HS-27A (cell line): Measurements from ENCODE around the gene DEDD2.

Experiments used
- DNase-seq: peaks from one replicate; pipeline ENCODE4 v3.0.0-alpha.2; 2012; ENCODE audit warnings: low read depth, missing footprints

DEDD2 gene

DNA sequence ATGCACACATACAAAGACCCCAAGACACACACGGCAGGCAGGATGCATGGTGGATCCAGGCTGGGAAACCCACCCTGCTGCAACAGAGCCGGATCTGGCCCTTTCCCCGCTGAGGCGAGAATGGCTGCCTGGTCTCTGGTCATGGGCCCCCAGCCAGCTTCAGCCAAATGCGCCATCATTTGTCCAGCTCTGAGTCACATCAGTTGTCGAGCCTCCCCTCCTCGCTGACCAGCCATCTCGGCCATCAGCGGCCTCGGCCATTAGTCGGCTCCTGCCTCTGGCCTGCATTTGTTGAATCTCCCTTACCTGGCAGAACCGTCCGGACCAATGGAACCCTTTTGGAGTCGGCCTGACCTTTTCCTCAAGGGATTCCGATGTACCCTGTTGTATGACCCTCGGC lies 46.8 kb downstream of the DEDD2 start:
- no peak for DNase-seq

DNA sequence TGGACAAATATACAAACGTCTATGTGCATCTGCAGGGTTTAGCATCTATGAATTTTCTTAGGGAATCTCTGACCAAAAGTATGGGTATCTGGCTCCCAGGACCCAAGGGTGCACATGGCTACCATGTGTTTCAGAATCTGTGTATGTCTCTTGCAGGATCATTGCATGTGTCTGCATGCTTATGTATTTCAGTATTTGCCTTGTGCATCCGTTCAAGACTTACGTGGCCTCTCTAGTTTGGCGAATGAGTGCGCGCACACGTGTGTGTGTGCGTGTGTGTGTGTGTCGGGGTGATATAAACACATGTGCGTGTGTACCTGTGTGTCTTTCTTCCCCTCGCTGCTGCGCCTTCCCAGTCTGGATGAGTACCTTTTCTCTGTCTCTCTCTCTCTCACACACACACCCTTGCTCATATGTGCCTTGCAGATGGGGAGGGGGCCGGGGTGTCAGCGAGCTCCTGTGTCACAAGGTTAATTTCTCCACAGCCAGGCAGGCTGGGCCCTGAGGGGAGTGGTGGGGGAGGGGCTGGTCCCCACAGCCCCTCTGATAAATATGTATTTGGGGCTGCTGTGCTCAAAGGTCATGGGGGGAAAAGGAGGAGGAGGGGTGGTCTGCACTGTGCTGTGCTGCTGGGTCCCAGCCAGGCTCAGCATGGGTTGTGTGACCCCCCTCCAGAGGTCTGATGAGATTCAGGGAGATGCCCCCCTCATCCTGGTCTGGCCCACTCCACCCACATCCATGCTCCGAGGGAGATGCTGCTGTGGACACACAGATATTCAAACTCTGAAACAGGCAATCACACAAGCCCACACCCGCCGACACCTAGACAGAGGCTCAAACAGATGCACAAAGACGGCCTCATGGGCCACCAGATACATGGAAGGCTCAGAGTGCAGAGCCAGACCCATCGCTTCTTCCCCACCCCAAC lies 47.7 kb downstream of the DEDD2 start:
- DNase-seq, result no peak

- no peak for DNase-seq
Measured at GRCh38 chr19:42168206-42168605, 49.3 kb downstream of the DEDD2 start.

- no peak for DNase-seq
Measured at GRCh38 chr19:42166316-42166715, 51.2 kb downstream of the DEDD2 start.

DNA sequence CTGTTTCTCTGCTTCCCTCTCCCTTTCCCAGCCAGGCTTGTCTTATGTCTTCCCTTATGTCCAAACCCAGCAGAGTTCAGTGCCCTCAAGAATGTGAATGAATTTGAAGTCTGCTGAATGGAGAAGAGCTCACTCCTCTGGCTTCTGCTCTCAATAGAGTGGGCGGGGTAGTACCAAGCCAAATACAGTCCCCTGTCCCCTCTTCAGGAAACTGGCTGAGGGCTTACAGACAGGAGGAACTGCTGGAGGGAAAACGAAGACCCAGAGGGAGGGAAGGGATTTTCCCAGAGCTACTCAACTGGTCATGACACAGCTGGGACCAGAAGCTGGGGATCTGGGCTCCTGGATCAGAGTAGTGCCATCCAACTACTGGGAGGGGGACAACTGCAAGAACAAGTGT lies 52.3 kb downstream of the DEDD2 start:
- no peak for DNase-seq

DNA sequence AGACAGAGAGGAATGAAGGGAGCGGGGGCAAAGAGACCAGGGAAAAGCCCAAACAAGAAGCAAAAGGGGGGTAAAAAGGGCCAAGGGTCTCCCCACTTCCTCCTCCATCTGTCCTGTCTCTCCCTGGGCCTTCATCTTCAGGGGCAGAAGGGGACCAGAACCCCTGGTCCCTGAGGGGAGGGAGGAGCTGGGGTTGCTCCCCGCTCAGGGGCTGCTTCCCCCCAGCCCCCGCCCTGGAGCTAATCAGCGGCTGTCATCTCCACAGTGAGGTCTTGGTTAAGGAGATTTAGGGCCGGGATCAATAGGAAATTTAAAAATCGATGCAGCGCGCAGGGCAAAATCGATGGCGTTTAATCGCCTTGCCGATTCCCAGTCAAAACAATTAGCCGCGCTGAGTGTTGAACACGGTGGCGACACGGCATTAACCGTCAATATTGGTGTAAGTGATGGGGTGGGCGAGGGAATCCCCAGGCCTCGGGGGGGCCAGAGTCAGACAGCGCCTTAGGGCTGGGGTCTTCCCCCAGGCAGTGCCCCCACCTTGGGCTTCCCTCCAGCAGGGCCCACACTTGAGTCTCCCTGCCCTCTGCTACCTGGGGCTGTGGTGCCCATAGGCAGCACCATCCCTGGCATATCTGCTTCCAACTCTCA lies 55.7 kb downstream of the DEDD2 start:
- DNase-seq, result no peak

- DNase-seq, result no peak
Measured at GRCh38 chr19:42159942-42160341, 57.5 kb downstream of the DEDD2 start.

DNA sequence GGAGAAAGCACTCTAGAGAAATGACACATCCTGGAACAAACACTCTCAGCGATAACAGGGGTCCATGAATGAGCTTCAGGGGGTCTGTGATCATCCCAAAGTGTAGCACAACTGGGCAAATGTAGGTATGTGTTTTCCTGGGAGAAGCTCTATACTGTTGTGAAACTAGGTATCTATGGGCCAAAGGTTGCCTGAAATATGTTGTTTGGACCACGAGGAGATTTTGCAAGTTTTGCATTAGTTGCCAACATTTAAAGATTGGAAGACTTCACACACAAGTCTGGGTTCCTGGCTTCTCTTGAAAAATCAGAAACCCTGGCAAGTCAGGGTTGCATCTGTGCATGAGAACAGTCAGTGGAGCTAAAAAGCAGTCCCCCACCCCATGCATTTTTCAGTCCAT lies 58.6 kb downstream of the DEDD2 start:
- no peak for DNase-seq

GRCh38 chr19:42156571-42156970 lies 60.9 kb downstream of the DEDD2 start:
- no peak for DNase-seq

DNA sequence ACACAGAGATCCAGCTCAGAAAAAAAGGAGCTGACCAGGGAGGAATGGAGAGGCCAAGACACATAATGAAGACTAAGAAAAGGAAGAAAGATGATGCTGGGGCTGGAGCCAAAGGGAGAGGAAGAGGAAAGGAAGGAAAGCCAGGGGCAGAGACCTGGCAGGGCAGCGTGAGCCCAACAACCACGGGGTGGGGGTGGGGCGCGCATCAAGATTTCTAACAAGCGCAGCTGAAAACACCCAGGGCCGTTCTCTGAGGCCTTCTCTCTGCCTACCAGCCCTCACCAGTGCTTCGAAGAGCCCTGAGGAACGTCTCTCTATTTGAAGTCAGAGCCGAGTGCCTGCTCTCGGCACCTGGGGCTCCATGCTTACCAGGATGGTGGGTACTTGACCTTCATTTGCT lies 61.7 kb downstream of the DEDD2 start:
- DNase-seq, result no peak

DNA sequence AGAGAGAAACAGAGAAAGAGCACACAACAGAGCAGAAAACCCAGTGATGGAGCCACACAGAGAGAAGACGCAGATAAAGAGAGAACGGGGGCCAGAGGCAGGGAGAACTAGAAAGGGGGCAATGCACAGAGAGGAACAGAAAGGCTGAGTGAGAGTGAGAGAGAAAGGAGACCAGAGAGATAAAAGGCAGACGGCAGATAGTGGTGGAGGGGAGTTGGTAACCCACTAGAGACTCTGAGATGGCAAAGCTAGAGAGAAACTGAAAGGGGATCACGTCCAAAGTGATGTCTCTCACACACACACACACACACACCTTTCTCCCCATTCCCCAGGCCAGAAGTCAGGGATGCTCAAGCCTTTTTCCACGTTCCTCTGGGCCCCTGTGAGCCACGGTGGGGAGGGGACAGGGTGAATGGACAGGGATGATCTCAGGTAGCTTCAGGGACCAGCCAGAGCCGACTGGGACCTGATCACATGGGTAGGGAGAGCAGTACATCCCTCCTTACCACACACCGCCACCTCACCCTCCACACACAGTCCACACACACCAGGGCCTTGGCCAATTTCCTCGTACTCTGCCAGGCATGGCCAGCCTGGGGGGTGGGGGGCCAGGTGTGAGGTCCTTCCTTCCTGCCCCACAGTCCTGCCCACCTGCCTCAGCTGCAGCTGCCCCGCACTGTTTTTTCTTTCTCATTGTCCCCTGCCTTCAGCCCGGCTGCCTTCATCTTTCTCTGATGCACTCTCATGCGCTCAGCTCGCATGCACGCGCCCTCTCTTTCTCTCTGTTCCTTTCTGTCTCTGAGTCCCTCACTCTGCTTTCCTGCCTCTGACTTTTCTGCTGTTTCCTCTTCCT lies 62.8 kb downstream of the DEDD2 start:
- no peak for DNase-seq

- DNase-seq, result no peak
Measured at GRCh38 chr19:42153672-42154433, 63.6 kb downstream of the DEDD2 start.

DNA sequence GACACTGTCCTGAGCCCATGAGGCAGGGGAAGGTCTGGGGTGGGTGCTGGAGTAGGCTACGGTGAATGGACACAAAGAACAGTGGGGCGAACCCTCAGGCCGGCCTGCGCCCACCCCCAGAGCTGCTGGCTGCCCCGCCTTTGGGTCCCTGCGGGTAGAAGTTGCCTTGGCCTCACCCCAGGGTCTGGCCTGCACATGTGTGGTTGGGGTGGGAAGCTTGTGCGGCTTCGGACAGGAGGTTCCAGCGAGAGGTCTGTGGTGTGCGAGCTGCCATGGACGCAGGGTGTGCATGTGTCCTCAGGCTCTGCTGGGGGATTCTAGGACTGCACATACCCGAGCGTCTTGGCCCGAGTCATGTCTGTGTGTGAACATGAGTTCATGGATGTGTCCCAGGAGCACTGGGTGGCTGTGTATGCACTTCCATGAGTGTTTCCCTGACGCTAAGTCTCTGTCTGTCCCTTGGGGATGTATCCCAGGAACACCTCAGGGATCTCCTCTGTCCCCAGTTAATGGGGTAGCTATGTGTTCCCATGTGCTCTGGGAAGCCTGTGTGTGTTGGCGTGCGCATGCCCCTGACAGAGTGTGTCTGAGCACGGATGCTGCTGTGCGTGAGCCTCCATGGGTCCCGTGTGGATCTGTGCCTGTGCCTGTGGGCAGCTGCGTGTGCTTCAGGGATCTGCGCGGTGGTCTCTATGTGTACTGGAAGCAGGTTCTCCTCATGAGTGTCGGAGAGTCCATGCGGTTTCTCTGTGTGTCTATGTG lies 64.4 kb downstream of the DEDD2 start:
- DNase-seq, result no peak

- no peak for DNase-seq
Measured at GRCh38 chr19:42151782-42152684, 65.4 kb downstream of the DEDD2 start.

DNA sequence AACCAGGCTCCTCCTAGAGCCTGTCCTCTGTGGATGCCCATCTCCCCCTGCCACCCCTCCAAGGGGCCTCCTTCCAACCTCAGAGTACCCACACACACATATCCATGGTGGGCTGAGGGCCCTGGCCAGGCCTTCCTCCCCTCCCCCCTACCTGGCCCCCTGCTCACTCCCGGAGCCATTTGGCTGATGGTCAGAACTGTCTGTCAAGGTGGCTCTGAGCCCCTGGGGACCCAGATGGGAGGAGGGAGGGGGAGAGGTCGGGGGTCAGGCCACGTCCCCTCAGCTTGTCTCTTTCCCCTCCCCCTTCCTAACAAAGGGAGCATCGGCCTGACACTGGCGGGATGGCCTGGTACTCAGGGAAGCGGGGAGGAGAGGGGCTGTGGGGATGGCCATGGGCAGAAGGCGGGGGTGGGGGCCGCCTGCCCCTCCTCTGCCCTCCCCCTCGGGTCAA lies 66.5 kb downstream of the DEDD2 start:
- DNase-seq, result no peak

DNA sequence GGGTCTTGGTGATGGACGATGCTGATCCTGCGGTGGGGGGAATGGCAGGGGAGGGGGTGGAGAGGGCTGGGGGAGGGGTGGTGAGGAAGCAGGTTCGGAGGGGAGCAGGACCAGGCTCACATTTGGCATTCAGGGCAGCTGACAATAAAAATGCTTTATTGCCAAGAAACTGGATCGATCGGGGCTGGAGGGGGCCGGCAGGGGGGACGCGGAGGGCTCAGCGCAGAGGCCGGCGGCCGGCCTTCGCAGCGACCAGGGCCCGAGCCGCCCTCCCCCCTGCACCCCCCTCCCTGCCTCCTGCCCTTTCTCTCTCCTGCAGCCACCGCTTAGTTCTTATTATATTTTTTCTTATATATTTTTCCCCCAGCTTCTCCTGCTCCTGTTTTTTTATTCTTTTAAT lies 67.1 kb downstream of the DEDD2 start:
- DNase-seq, result no peak

GRCh38 chr19:42149447-42150202 lies 67.9 kb downstream of the DEDD2 start:
- no peak for DNase-seq
